Astrocyte (in vitro differentiated cells and primary cell): ENCODE data around the gene GDAP1L1. TPM values are rescaled to one million over a fixed set of nuclear protein-coding genes. Genes with fewer than 3 reads are reported as not detected.
A peak's percentile ranks its signal among the peaks of the same experiment; 100 is the strongest.

ENCODE experiments used
- DNase-seq: peaks from one replicate; pipeline ENCODE4 v3.0.0-alpha.2; 2010; ENCODE audit warnings: low read depth
- FAIRE-seq: peaks from 2 replicates; lab custom pipeline; 2011; peaks lifted over from hg19 to GRCh38; lab: Jason Lieb, UNC
- H2AFZ ChIP-seq: 2 replicates; pipeline ENCODE4 v1.6.0; 2012; ENCODE audit warnings: low read depth, low read length, inconsistent platforms
- H3K27ac ChIP-seq: 2 replicates; pipeline ENCODE4 v1.5.1; 2011; ENCODE audit warnings: low read depth, low read length, inconsistent platforms
- H3K27me3 ChIP-seq: 2 replicates; pipeline ENCODE4 v1.6.0; 2011; ENCODE audit warnings: low read length, inconsistent platforms; ENCODE audit not compliant: insufficient read depth
- H3K36me3 ChIP-seq: 2 replicates; pipeline ENCODE4 v1.5.1; 2011; ENCODE audit warnings: low read length, inconsistent platforms; ENCODE audit not compliant: insufficient read depth
- H3K4me1 ChIP-seq: 2 replicates; pipeline ENCODE4 v1.5.1; 2011; ENCODE audit warnings: low read length, inconsistent platforms; ENCODE audit not compliant: insufficient read depth
- H3K4me2 ChIP-seq: 2 replicates; pipeline ENCODE4 v1.6.0; 2012; ENCODE audit warnings: low read length, inconsistent platforms
- H3K4me3 ChIP-seq: 2 replicates; pipeline ENCODE4 v1.5.1; 2011; ENCODE audit warnings: low read depth, mild to moderate bottlenecking, low read length, inconsistent platforms; ENCODE audit not compliant: insufficient read depth
- H3K79me2 ChIP-seq: 2 replicates; pipeline ENCODE4 v1.6.0; 2012; ENCODE audit warnings: mild to moderate bottlenecking, low read length, inconsistent platforms; ENCODE audit not compliant: insufficient read depth
- H3K9ac ChIP-seq: 2 replicates; pipeline ENCODE4 v1.6.0; 2012; ENCODE audit warnings: mild to moderate bottlenecking, low read length, inconsistent platforms
- H3K9me3 ChIP-seq: 2 replicates; pipeline ENCODE4 v1.5.1; 2012; ENCODE audit warnings: low read depth, mild to moderate bottlenecking, low read length, inconsistent platforms; ENCODE audit not compliant: insufficient read depth
- H4K20me1 ChIP-seq: 2 replicates; pipeline ENCODE4 v1.6.0; 2012; ENCODE audit warnings: low read length, inconsistent platforms; ENCODE audit not compliant: insufficient read depth
- H3K27ac Mint-ChIP-seq: one replicate; pipeline ENCODE4 v1.8.0; 2021; ENCODE audit warnings: mild to moderate bottlenecking, mixed read lengths; ENCODE audit not compliant: unreplicated experiment
- H3K27me3 Mint-ChIP-seq: one replicate; pipeline ENCODE4 v1.8.0; 2021; ENCODE audit warnings: low read depth, mixed read lengths; ENCODE audit not compliant: unreplicated experiment
- H3K36me3 Mint-ChIP-seq: one replicate; pipeline ENCODE4 v1.8.0; 2021; ENCODE audit warnings: low read depth, mixed read lengths; ENCODE audit not compliant: unreplicated experiment
- H3K4me1 Mint-ChIP-seq: one replicate; pipeline ENCODE4 v1.8.0; 2021; ENCODE audit warnings: low read depth, mixed read lengths; ENCODE audit not compliant: unreplicated experiment
- H3K4me3 Mint-ChIP-seq: one replicate; pipeline ENCODE4 v1.8.0; 2021; ENCODE audit warnings: mild to moderate bottlenecking, moderate library complexity, mixed read lengths; ENCODE audit not compliant: unreplicated experiment
- H3K9me3 Mint-ChIP-seq: one replicate; pipeline ENCODE4 v1.8.0; 2021; ENCODE audit warnings: mild to moderate bottlenecking, mixed read lengths; ENCODE audit not compliant: unreplicated experiment
- CTCF ChIP-seq: IDR thresholded peaks from 2 replicates; pipeline ENCODE4 v1.5.1; 2011; ENCODE audit warnings: low read depth, mild to moderate bottlenecking, inconsistent platforms, low read length, moderate library complexity; ENCODE audit not compliant: insufficient read depth
- EZH2 ChIP-seq: IDR thresholded peaks from 2 replicates; pipeline ENCODE4 v1.6.1; 2012; ENCODE audit warnings: mild to moderate bottlenecking, low read length, inconsistent platforms; ENCODE audit not compliant: insufficient read depth
- total RNA-seq: library from RNA; stranded (reverse); gene quantifications from 2 replicates; pipeline ENCODE4 v1.2.1, GENCODE V29; 2021

Gene GDAP1L1
- total RNA-seq, 1 donor from 2014 or later: 0.64 TPM

DNA sequence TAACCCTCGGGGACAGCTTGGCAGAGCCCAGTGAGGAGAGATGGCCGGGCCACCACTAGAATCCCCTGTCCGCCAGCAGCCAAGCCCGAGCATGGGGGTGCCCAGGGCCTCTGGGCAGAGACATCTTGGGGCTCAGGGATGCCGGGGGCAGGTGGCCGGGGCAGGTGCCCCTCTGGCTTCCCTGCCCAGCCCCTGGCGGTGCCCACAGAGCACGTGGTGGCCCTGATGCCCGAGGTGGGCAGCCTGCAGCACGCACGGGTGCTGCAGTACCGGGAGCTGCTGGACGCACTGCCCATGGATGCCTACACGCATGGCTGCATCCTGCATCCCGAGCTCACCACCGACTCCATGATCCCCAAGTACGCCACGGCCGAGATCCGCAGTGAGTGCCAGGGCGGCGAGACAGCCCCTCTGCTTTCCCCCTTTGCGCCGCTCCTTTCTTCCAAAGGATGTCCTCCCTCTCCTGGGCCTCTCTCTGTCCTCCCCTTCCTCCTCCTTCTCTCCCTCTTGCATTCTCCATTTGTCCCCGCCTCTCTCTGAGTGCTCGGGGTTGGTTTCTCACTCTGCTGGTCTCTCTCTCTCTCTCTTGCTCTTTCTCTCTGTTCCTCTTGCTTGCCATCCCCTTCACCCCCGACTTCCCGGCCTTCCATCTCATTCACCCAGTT, 11.2 kb downstream of the GDAP1L1 start:
- H4K20me1 ChIP-seq: no peaks in the 10 kb centered on the region
- no peak for FAIRE-seq

DNA sequence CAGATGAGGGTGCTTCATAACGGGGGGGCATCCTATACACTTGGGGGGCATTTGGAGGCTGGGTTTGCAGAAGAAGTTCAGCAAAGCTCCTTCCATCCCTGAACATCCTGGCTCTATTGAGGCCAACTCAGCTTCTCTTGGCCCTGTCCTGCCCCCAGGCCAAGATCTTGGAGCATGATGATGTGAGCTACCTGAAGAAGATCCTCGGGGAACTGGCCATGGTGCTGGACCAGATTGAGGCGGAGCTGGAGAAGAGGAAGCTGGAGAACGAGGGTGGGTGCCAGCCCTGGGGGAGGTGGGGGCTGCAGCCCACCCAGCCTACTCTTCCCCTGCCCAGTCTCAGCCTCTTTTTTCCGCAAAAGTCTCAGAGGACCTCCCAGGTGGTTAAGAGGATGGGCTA, 17.2 kb downstream of the GDAP1L1 start:
- Histone ChIP-seq H3K36me3 (no peaks in the 10 kb centered on the region), H3K4me1 (no peaks in the 10 kb centered on the region), H3K79me2 (no peaks in the 10 kb centered on the region), H2AFZ (no peak overlapping the region), H3K9ac (no peak overlapping the region), H3K9me3 (no peaks in the 10 kb centered on the region), H3K27me3 (no peaks in the 10 kb centered on the region), H3K27ac (no peak overlapping the region), H4K20me1 (no peaks in the 10 kb centered on the region), H3K4me2 (no peak overlapping the region), H3K4me3 (no peak overlapping the region)
- no peak for FAIRE-seq
- H3K4me1 Mint-ChIP-seq: no peaks in the 10 kb centered on the region
- H3K27me3 Mint-ChIP-seq: peaks cover 41% of the 10 kb centered on the region
- no peak overlapping the region for H3K4me3 Mint-ChIP-seq
- H3K9me3 Mint-ChIP-seq: peaks cover 2% of the 10 kb centered on the region
- no peak for TF ChIP-seq CTCF
- TF ChIP-seq EZH2: no peak
- no peak overlapping the region for H3K27ac Mint-ChIP-seq
- DNase-seq: no peak
- peaks cover 4% of the 10 kb centered on the region for H3K36me3 Mint-ChIP-seq

More for the DNA sequence above, 11.2 kb downstream of the GDAP1L1 start:
- Mint-ChIP-seq H3K4me3 (no peak overlapping the region), H3K27me3 (peaks cover 36% of the 10 kb centered on the region), H3K4me1 (no peaks in the 10 kb centered on the region), H3K27ac (peak overlapping the region; percentile 58), H3K36me3 (peaks cover 1% of the 10 kb centered on the region), H3K9me3 (peaks cover 2% of the 10 kb centered on the region)
- no peaks in the 10 kb centered on the region for H3K36me3 ChIP-seq
- TF ChIP-seq CTCF (no peak), EZH2 (no peak)
- H3K4me2 ChIP-seq: no peak overlapping the region
- H3K27me3 ChIP-seq: no peaks in the 10 kb centered on the region
- no peak for DNase-seq
- H3K27ac ChIP-seq: no peak overlapping the region
- no peaks in the 10 kb centered on the region for H3K9me3 ChIP-seq
- H3K4me3 ChIP-seq: no peak overlapping the region
- H3K4me1 ChIP-seq: no peaks in the 10 kb centered on the region
- no peak overlapping the region for H2AFZ ChIP-seq
- no peaks in the 10 kb centered on the region for H3K79me2 ChIP-seq
- no peak overlapping the region for H3K9ac ChIP-seq

GRCh38 chr20:44268802-44269201, 21.7 kb downstream of the GDAP1L1 start:
- Histone ChIP-seq H4K20me1 (no peaks in the 10 kb centered on the region), H2AFZ (no peak overlapping the region), H3K9me3 (no peaks in the 10 kb centered on the region), H3K36me3 (no peaks in the 10 kb centered on the region), H3K4me2 (no peak overlapping the region), H3K79me2 (no peaks in the 10 kb centered on the region), H3K27ac (no peak overlapping the region), H3K4me1 (no peaks in the 10 kb centered on the region), H3K4me3 (no peak overlapping the region), H3K27me3 (no peaks in the 10 kb centered on the region), H3K9ac (no peak overlapping the region)
- H3K27me3 Mint-ChIP-seq: peaks cover 19% of the 10 kb centered on the region
- no peak for TF ChIP-seq EZH2
- TF ChIP-seq CTCF: no peak
- H3K4me3 Mint-ChIP-seq: no peak overlapping the region
- H3K9me3 Mint-ChIP-seq: peaks cover 5% of the 10 kb centered on the region
- FAIRE-seq (no peak), DNase-seq (no peak)
- no peak overlapping the region for H3K27ac Mint-ChIP-seq
- H3K4me1 Mint-ChIP-seq: no peaks in the 10 kb centered on the region
- H3K36me3 Mint-ChIP-seq: peaks cover 4% of the 10 kb centered on the region
